GM21723 (cell line): ENCODE measurements around the gene SLC6A7.

Experiments used
- ATAC-seq: cut with Tn5 transposase; IDR thresholded peaks from one replicate; pipeline ENCODE4 v1.9.1; 2021; ENCODE audit warnings: mild to moderate bottlenecking, moderate library complexity; ENCODE audit not compliant: unreplicated experiment

SLC6A7 gene

GRCh38 chr5:150155258-150156026, 34.4 kb upstream of the SLC6A7 start, which contains the start of gene PDGFRB:
PDGFRB (minus strand) TSS chr5:150155845; CDS start chr5:150137047, 18,798 bp downstream.
- peak; percentile 61 for ATAC-seq

GRCh38 chr5:150156027-150156368, 33.9 kb upstream of the SLC6A7 start:
- no peak for ATAC-seq

DNA sequence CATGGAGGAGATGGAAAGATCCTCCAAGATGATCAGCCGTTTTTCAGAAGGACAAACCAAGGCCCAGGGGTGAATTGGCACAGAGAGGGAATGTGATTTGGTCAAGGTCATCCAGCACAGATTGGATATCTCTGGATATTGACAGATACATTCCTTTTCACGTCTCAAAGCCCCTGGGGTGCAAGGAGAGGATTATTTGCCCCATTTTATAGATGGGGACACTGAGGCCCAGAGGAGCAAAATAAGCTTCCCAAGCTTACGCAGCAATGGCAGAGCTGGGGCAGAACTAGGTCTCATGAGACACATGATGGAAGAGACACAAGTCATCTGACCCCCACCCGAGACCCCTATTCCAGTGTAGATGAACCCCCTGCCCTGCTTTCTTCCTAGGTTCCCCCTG, 33.3 kb upstream of the SLC6A7 start:
- no peak for ATAC-seq

DNA sequence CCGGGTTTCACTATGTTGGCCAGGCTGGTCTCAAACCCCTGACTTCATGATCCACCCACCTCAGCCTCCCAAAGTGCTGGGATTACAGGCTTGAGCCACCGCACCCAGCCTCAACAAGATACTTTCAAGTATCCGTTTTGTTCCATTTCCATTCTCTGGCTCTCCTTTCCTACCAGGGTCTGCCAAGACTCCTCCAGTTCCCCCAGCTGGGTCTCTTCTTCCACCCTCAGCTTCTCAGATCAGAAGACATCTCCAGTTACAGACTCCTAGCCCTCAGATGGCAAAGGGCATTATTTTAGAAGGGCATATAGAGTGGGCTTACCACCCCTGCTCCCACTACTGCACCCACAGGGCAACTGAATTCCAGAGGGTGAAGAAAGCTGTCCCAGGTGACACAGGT, 32.7 kb upstream of the SLC6A7 start:
- ATAC-seq = no peak

- no peak for ATAC-seq
Measured at GRCh38 chr5:150158170-150158949, 31.5 kb upstream of the SLC6A7 start.

- ATAC-seq = no peak
Measured at GRCh38 chr5:150159031-150159430, 30.8 kb upstream of the SLC6A7 start.

GRCh38 chr5:150159741-150160179, 30.1 kb upstream of the SLC6A7 start:
- no peak for ATAC-seq

DNA sequence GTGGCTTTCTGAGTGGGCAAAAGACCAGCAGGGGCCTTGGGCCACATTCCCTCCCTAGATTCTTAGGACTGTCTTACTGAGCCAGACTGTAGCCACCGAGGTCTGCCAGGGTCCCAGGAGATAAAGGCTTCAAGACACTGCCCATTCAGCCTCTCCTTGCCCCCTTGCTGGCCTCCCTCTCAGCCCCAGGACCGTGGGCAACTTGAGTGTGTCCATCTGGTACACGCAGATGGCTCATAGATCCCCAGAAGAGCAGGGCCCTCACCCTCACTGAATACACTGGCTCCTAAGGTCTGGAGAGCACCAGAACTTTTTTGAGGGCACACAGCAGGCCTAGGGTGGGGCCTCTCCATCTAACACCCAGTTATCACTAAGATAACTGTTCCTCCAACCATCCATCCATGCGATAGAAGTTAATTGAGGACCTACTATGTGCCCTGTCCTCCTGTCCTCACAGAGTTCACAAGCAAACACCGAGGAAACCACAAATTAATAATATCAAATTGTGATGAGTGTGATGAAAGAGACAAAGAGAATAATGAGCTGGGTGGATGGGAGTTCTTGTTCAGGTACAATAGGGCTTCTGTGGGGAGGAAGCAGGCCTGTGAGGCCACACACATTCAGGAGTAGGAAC, 29.3 kb upstream of the SLC6A7 start:
- ATAC-seq = no peak

DNA sequence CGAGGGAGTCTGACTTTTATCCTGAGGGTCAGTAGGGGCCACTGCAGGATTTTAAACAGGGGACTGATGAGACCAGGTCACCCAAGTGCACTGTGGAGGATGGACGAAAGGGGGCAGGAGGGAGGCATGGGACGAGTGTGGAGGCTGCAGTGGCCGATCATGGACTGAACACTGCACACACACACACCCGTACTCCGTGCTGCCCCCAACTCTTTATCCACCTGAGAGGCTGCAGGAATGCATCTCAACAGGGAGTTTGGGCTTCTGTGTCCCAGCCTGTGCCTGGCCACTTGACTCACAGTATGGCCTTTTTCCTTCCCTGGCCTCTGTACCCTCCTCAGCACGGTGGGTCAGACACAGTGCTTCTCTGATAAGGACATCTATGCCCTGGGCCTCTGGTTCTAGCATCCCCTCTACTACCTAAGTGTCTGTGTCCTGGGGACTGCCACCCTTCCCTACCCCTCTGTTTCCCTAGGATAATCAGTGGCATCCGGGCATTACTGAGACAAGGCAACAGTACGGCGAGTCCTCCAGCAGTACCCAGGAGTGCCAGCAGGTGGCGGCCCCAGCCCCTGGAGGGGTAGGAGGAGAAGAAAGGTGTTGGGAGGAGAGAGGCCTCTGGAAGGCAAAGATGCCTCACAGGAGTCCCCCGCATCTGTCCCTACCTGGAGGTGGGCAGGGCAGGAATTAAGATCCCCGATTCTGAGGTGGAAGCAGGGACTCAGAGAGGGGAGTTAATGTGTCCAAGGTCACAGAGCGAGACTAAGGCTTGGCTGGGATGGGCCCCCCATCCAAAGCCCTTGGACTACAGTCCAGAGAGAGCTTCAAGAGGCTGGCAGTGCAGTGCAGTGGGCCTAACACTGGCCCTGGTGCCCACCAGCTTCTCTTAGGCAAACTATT, 28.4 kb upstream of the SLC6A7 start:
- peak; percentile 78 for ATAC-seq

DNA sequence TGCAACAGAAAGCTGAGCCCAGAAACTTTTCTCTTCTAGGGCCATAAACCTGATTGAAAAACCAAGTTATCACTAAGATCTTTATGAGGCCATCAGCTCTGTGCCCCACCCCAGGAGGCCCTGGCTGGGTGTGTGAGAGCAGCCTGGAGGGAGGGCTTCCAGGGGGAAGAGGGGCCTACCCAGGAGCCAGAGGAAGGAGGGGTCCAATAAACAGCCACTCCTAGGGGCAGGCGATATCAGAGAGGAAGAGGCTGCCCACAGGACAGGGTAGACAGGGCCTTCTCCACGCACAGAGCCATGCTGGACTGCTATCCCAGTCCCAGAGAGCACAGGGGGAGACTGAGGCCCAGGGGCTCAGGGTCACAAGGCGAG, 27.7 kb upstream of the SLC6A7 start:
- ATAC-seq = no peak

GRCh38 chr5:150163035-150163434, 26.8 kb upstream of the SLC6A7 start:
- ATAC-seq = no peak

- ATAC-seq = no peak
Measured at GRCh38 chr5:150163547-150164059, 26.3 kb upstream of the SLC6A7 start.

GRCh38 chr5:150164211-150164980, 25.5 kb upstream of the SLC6A7 start:
- no peak for ATAC-seq

DNA sequence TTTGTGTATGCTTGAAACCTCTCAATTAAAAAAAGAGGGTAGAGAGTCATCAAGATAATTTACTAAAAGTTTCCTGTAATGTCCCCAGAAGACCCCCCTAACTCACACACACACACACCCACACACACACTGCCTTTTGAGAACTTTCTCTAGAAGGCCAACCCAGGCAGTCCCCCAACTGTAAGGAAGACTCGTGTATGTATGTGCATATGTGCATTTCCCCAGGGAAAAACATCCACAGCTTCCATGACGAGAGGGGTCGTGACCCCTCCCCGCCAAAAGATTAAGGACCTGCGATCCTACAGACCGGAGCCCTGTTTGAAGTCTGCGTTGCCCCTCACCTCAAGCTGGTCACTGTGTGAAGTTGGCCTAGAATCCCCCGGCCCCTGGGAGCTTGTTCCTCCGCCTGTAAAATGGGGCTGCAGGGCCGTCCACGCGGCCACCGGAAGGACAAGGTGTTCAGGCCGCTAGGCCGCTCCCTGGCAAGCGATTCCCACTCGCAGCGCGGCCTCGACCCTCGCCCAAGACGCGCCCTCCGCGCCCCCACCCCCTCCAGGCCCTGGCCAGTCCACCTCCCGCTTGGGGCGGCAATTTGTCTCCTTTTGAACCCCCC, 23.7 kb upstream of the SLC6A7 start:
- no peak for ATAC-seq

DNA sequence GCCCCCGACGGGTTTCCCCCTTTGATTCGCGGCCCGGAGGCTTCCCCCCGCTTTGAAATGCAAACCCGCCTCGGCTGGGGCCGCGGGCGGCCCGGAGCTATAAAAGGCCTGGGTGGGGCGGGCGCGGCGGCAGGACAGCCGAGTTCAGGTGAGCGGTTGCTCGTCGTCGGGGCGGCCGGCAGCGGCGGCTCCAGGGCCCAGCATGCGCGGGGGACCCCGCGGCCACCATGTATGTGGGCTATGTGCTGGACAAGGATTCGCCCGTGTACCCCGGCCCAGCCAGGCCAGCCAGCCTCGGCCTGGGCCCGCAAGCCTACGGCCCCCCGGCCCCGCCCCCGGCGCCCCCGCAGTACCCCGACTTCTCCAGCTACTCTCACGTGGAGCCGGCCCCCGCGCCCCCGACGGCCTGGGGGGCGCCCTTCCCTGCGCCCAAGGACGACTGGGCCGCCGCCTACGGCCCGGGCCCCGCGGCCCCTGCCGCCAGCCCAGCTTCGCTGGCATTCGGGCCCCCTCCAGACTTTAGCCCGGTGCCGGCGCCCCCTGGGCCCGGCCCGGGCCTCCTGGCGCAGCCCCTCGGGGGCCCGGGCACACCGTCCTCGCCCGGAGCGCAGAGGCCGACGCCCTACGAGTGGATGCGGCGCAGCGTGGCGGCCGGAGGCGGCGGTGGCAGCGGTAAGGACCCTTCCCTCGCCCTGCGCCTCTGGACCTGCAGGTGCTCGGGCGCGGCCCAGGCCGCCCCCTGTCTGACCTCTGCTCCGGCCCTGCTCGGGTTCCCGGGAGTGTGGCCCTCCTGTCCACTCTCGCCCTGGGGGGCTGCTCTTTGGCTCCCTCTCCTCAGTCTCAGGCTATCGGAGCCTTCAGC, 23.0 kb upstream of the SLC6A7 start, which contains the start of gene CDX1:
CDX1 (plus strand) TSS at position 129 of the 862 bp plus-strand sequence; CDS start at position 228, 99 bp downstream.
- no peak for ATAC-seq

GRCh38 chr5:150167512-150167850, 22.4 kb upstream of the SLC6A7 start:
- no peak for ATAC-seq

DNA sequence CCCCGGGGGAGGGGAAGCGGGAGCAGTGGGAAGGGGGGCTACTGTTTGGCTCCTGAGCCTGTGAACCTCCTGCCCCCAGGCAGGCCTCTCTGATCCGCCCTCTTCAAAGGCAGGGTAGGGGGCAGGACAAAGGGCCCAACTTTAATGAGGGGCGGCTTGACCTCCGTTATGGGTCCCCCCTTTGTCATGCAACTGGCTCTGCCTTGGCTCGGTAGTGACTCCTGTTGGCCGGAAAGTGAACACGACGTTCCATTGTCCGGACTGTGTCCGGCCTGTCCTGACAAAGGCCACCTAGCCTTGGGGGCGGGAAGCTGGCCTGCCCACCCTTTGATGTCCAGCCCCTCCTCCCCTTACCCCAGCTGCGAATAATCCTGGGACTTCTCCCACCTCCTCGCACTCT, 22.0 kb upstream of the SLC6A7 start:
- ATAC-seq = no peak

DNA sequence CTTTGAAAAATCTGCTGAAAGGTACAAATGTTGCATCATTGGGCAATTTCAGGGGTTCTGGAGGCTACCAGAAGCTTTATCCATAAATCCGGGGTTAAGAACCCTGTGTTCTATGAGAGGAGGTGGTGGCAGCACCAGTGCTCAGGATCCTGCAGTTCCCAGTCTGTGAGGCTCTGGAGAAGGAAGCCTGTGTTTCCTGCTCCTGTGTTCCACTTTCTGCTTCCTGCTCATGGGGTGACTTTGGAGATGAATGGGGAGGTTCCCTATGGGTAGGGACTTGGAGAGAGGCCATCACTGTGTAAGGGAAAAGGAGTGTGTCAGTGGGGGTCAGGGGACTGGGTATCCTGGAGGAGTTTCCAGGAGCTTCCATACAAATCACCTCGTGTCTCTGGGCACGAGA, 21.0 kb upstream of the SLC6A7 start:
- no peak for ATAC-seq
